BJ (cell line): ENCODE results near the gene ARID3B. TPM values are rescaled to one million over a fixed set of nuclear protein-coding genes. Genes with fewer than 3 reads are reported as not detected.

Experiments
- CTCF ChIA-PET: fragments of 350-600 bp; formaldehyde crosslinking; extraction: SDS; loops from one replicate; lab custom pipeline; 2021; ENCODE audit warnings: antibody characterized with exemption, inconsistent platforms; lab: Yijun Ruan, JAX
- POLR2A ChIA-PET: fragments of 300-600 bp; sonication (Branson Sonifier 250); formaldehyde crosslinking; extraction: SDS; loops from one replicate; lab custom pipeline; 2021; ENCODE audit warnings: antibody characterized with exemption; lab: Charles Lee
- DNase-seq: peaks from one replicate; pipeline ENCODE4 v3.0.0-alpha.2; 2011; ENCODE audit warnings: low read depth
- H3K27me3 ChIP-seq: 2 replicates; pipeline ENCODE4 v1.6.0; 2011; ENCODE audit warnings: low read length; ENCODE audit not compliant: control insufficient read depth, insufficient read depth
- H3K36me3 ChIP-seq: 2 replicates; pipeline ENCODE4 v1.5.1; 2011; ENCODE audit warnings: low read length; ENCODE audit not compliant: control insufficient read depth, insufficient read depth
- H3K4me3 ChIP-seq: 2 replicates; pipeline ENCODE4 v1.5.1; 2011; ENCODE audit warnings: low read depth, mild to moderate bottlenecking, control low read depth, low read length
- polyA plus RNA-seq: library from polyadenylated mRNA; depleted of rRNA; stranded (reverse); fragments of >200 nt; gene quantifications from 2 replicates; pipeline ENCODE4 v1.2.3, GENCODE V29; 2011
- TF ChIP-seq, protein P1 (sequence below): IDR thresholded peaks from 2 replicates; pipeline ENCODE4 v1.5.1; 2011; ENCODE audit warnings: low read depth, mild to moderate bottlenecking, control low read depth, inconsistent platforms, low read length, moderate library complexity; ENCODE audit not compliant: insufficient read depth

The ARID3B gene
- polyA plus RNA-seq, 1 experiment, result 1.5 TPM

DNA sequence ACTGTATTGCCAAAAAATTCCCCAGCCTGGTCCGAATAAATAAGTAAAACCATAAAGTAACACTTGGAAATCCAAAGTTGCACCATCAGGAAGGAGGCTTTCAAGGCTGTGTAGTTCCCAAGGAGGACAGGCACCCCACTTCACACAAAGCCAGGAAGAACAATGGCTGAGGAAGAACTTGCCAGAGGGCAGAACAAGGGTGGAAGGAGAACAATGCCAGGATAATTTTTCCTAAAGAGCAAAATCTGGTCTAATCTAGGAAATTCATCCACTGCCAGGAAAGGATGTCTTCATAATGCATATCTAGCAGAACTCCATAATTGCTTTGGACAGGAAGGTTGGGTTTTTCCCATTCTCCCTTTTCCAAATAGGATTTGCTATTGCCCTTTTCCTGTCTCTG lies 15.7 kb upstream of the ARID3B start:
- ChIA-PET POLR2A (no interaction called here), CTCF (no interaction called here)
- TF ChIP-seq, protein P1, sequence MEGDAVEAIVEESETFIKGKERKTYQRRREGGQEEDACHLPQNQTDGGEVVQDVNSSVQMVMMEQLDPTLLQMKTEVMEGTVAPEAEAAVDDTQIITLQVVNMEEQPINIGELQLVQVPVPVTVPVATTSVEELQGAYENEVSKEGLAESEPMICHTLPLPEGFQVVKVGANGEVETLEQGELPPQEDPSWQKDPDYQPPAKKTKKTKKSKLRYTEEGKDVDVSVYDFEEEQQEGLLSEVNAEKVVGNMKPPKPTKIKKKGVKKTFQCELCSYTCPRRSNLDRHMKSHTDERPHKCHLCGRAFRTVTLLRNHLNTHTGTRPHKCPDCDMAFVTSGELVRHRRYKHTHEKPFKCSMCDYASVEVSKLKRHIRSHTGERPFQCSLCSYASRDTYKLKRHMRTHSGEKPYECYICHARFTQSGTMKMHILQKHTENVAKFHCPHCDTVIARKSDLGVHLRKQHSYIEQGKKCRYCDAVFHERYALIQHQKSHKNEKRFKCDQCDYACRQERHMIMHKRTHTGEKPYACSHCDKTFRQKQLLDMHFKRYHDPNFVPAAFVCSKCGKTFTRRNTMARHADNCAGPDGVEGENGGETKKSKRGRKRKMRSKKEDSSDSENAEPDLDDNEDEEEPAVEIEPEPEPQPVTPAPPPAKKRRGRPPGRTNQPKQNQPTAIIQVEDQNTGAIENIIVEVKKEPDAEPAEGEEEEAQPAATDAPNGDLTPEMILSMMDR, result no peak
- H3K27me3 ChIP-seq, result no peaks in the 10 kb centered on the region
- no peaks in the 10 kb centered on the region for H3K36me3 ChIP-seq
- no peak for DNase-seq
- H3K4me3 ChIP-seq, result no peak overlapping the region

DNA sequence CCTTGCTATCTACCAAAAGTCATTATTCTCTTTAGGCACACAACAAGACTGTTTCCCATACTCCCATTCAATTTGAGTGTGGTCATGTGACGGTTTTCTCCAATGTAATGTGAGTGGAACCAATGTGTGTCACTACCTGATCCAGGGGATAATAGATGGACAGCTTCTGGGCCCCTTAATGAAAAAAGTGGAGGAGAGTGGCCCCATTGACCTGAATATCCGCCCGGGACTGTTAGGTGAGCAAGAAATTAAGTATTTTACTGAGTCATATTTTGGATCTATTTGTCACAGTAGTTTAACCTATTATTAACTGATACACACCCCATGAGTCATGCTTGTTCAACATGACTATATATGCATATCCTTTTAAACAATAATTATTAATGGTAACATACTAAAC lies 15.1 kb upstream of the ARID3B start:
- DNase-seq, result no peak

DNA sequence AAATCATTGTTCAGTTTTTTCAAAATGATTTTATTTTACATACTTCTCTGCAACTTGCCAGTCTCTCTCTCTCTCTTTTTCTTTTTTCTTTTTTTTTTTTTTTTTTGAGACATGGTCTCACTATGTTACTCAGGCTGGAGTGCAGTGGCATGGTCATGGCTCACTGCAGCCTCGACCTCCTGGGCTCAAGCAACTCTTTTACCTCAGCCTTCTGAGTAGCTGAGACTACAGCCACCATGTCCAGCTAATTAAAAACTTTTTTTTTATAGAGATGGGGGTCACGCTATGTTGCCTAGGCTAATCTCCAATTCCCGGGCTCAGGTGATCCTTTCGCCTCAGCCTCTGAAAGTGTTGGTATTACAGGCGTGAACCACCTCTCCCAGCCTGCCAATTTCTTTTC lies 12.1 kb upstream of the ARID3B start:
- Histone ChIP-seq H3K4me3 (no peak overlapping the region), H3K27me3 (no peaks in the 10 kb centered on the region), H3K36me3 (no peaks in the 10 kb centered on the region)
- no peak for DNase-seq
- ChIA-PET POLR2A (no interaction called here), CTCF (no interaction called here)
- TF ChIP-seq, protein P1, result no peak

More for the DNA sequence above, 15.1 kb upstream of the ARID3B start:
- TF ChIP-seq, protein P1, result no peak
- Histone ChIP-seq H3K4me3 (no peak overlapping the region), H3K27me3 (no peaks in the 10 kb centered on the region), H3K36me3 (no peaks in the 10 kb centered on the region)
- CTCF ChIA-PET, result no interaction called here
- POLR2A ChIA-PET, result no interaction called here

DNA sequence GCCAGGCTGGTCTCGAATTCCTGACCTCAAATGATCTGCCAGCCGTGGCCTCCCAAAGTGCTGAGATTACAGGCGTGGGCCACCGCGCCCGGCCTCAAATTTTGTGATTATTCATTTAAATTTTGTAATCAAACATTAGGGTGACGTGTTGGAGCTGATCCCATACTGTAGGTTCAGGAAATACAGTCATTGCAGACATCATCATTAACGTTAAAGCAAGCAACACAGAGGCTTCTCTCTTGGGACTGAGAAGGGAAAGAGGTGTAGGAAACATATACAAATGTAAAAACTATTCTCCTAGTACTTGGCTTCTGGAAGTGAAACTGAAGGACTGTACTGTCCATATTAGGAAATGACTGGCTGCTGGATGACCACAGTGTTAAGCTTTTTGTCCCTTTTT lies 11.1 kb upstream of the ARID3B start:
- DNase-seq, result no peak
- Histone ChIP-seq H3K27me3 (no peaks in the 10 kb centered on the region), H3K4me3 (no peak overlapping the region), H3K36me3 (no peaks in the 10 kb centered on the region)
- ChIA-PET CTCF (interaction anchor here (1.9 kb wide), 1 partner anchor 11 kb away, joined by 6 read pairs; no protein-coding TSS in a partner anchor), POLR2A (interaction anchor here (0.7 kb wide), 1 partner anchor 70 kb away, joined by 3 read pairs; no protein-coding TSS in a partner anchor)
- TF ChIP-seq, protein P1, result no peak

DNA sequence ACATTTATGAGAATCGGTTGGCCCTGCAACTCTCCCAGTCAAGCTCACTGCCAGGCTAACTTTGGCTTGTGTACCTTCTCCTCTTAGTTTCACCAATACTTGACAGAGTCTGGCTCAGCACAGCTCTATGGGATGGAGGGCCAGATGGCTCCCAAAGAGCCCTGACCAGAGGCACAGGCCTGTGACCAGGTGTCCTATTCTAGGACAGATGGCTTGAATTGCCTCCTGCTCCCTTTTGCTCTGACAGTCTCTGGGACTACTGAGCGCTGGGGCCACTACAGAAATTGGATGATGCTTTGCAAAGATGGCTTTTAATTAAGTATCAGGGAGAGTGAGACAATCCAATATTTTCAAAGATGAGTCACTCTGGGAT lies 10.3 kb upstream of the ARID3B start:
- H3K36me3 ChIP-seq, result no peaks in the 10 kb centered on the region
- no peaks in the 10 kb centered on the region for H3K27me3 ChIP-seq
- no peak for DNase-seq
- no peak overlapping the region for H3K4me3 ChIP-seq
- TF ChIP-seq, protein P1, result no peak
- ChIA-PET CTCF (interaction anchor here (1.9 kb wide), 1 partner anchor 12 kb away, joined by 6 read pairs; no protein-coding TSS in a partner anchor), POLR2A (no interaction called here)
